Activated naive CD4-positive, alpha-beta T cell treated with anti-CD3 and anti-CD28 coated beads, Interleukin-2, amount 50 U/mL, for 16 hours (primary cell): Measurements from ENCODE around the gene CAMP.

Source experiments
- DNase-seq: peaks from one replicate; pipeline ENCODE4 v3.0.0-alpha.2; 2020

CAMP gene

DNA sequence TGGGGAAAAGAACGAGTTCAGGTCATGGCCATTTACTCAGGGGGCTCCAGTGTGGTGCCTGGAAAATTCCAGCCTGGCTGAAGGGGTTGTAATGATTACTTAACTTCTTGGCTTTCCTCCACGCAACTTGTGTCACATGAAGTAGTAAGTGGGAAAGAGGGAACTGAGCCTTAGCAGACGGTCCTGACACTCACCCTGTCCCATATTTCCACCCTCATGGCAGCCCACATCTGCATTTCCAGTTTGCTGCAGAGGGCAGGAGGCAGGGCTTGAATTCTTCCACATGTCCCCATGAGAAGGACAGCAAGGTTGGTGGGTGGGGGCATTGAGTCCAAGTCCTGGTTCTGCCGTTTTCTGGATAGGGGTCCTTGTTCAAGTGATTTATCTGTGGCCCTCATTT, 7.8 kb upstream of the CAMP start:
- DNase-seq = no peak

DNA sequence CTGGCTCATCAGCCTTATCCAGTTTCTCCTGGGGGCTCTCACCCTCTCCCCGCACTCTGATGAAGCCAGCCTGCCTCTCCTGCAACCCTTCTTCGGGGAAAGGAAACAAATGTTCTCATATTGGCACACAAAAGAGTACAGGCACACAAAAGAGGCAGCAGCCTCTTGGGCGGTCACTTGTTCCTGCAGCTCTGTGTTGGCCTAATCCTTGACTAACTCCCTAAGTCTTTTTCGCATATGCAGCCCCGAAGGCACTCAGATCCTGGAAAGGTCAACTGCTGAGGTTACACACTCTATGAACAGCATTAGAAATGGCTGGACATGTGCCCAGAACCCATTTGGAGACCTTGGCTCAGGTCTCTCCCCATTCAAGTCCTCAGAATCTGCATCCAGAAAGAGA, 7.4 kb upstream of the CAMP start:
- DNase-seq = no peak

DNA sequence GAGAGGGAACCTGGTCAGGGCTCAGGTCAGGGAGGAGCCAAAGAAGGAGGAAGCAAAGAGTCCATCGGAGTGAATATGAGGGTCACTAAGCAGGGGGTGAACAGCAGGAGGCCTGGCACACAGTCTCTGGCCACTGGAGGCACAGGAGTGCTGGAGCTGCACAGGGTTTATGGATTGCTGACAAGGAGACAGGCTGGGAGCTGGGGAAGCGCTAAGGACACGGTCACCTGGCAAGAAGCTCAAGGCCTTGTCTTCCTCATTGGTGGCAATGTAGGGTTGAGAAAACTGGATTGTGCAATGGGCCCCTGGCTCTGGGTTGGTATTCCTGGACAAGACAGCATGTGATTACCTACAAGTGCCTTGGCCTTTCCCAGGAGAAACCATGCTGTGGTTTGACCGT, 5.8 kb upstream of the CAMP start:
- no peak for DNase-seq

DNA sequence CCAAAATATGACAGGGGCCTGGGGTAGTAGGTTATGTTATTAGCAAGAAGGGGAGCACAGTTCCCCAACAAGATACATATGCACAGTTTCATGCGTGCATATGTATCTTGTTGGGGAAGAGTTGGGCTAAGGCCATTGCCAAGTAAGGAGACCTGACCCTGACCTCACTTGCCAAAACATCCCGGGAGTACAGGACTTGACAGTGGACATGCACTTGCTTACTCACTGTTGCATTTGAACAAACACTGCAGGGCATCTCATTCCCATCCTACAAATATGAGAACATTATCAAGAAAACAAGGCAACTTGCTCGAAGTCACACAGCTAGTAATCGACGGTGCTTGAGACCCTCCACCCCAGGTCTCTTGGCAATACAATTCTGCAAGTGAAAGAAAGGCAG, 4.8 kb upstream of the CAMP start:
- no peak for DNase-seq

DNA sequence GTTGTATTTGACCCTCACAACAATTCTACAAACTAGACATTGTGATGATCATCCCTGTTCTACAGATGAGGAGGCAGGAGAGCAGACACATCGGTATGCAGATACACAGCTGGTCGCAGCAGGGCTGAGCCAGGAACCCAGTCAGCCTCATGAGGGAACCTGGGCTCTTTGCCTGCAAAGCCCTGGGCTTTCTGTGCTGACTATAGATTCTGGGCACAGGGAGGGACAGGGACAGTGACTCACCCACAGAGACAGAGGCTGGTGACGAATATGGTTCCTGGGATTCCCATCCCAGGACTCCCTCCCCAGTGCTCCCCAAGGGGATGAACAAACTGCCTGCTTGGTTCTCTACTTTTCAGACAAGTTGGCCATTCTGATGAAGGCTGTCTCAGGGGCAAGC, 3.8 kb upstream of the CAMP start:
- DNase-seq = no peak

DNA sequence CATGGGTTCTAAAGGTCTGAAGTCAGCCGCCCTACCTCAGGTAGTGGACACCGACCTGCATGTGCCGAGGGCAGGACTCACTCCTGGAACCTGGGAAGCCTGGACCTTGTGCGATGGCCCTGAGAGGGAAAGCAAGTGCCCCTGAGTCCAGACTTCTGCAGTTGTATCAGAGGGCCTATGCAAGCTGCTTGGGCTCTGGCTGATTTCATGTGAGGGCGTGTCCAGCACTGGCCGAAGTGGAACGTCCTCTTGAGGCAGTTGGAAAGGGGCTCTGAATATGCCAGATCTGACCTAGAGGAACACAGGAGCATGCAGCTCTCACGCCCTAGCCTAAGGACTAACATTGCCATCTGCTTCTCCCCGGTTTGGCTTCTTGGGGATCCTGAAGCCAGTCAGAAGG, 2.5 kb upstream of the CAMP start:
- DNase-seq = no peak

DNA sequence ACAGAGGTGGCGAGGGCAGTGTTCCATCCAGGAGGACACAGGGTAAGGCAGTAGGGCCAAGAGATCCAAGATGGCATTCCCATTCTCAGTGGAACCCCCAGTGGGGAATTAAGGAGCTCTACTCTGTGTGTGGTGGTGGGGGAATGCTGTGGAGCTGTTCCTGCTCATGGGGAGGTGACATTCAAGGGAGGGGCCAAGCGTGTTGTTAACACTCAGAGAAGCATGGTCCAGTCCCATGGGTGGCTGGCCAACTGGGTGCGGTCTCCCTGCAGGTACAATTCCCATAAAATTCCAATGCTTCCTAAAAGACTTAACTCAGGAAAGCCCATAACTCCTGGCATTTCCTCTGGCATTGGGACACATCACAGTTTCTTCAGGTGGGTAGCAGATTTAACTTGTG, 2.3 kb downstream of the CAMP start:
- no peak for DNase-seq

DNA sequence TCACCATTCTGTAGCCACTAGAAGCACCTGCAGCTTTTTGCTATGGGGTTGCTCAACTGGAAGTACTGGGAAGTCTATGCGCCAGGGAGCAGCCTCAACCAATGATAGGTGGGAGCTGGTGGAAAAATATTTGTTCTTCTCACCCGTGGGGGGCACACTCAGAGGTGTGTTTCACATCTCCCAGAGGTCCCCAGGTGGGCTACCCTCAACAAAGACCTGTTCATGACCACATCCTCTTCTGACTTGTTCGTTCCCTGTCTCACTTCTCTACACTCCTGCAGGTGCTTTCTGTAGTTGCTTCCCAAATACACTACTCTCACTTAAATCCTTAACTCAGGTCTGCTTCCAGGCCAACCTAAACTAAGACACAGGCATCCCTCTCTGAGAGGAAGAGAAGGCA, 3.6 kb downstream of the CAMP start:
- DNase-seq = no peak

DNA sequence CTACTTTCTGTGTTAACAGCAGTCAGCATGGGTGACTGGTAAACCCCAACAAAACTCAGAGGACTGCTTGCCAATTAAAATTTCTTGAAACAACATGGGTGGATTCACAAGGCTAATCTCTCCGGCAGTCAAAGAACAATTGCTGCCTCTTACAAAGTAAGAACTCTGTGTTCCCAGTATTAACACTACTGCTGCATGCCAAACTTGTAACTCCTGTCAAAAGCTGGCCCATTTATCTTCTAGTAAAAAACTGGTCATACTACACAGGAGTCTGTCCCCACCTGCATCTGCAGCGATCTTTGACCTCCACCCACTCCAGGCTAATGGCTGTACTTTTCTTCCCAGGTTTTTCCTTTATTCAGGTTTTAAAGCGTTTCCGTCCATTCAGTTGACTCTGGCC, 8.9 kb downstream of the CAMP start:
- DNase-seq = no peak

DNA sequence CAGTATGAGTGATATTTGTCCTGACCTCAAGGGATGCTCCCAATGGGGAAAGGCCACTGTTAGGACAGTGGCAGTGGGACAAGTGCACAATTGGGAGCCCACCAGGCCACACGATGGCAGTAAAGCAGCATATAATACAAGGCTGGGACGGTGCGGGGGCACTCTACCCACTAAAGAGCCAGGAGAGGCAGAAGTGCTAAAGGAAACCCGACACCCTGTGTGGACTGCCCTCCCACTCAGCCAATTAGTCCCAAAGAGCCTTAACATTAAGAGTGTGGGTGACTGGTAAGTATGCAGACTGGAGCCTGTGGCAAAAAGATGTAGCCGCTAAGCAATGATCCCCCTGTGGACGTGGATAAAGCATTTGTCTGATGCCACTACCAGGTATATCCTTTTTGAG, 9.4 kb downstream of the CAMP start:
- DNase-seq = peak; percentile 65

DNA sequence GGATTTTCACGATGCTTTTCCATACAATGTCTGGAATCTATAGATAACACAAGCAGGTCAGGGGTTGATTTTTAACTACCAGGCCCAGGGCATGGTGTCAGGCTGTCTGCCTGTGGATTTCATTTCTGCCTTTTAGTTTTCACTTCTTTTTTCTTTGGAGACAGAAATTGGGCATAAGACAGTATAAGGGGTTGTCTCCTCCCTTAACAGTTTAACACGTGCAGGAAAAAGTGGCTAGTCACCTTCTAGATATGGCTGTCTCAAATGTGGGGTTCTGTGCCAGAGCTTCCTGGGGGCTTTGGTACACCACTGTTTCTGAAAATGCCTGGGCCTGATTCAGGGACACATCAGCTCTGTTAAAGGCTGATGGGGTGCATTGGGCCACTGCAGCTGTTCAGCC, 10.2 kb downstream of the CAMP start:
- DNase-seq = no peak

DNA sequence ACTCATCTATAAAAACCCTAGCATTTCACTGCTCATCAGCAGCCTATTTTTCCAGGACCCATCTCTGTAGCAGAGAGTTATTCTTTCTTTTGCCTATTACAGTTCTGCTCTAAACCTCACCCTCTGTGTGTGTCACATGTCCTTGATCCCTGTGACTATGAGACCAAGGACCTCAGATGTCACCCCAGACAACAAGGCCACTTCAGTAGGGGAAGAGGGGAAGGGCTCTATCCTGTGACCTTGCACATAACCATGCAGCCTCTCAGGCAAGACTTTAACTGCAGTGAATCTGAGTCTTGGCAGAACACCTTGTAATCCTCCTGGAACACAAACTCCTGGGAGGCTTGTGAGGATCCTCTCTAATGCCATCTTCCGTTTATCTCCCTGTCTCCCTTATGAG, 13.2 kb downstream of the CAMP start:
- DNase-seq = no peak

DNA sequence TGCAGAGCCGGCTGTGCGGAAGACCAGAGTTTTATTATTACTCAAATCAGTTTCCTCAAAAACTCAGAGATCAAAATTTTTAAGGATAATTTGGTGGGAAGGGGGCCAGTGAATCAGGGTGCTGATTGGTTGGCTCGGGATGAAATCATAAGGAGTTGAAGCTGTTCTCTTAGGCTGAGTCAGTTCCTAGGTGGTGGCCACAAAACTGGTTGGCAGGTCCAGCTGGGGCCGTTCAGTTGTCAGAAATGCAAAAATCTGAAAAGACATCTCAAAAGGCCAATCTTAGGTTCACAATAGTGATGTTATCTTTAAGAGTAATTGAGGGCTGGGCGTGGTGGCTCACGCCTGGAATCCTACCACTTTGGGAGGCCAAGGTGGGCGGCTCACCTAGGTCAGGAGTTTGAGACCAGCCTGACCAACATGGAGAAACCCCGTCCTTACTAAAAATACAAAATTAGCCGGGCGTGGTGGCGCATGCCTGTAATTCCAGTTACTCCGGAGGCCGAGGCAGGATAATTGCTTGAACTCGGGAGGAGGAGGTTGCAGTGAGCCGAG, 15.3 kb downstream of the CAMP start:
- DNase-seq = no peak

DNA sequence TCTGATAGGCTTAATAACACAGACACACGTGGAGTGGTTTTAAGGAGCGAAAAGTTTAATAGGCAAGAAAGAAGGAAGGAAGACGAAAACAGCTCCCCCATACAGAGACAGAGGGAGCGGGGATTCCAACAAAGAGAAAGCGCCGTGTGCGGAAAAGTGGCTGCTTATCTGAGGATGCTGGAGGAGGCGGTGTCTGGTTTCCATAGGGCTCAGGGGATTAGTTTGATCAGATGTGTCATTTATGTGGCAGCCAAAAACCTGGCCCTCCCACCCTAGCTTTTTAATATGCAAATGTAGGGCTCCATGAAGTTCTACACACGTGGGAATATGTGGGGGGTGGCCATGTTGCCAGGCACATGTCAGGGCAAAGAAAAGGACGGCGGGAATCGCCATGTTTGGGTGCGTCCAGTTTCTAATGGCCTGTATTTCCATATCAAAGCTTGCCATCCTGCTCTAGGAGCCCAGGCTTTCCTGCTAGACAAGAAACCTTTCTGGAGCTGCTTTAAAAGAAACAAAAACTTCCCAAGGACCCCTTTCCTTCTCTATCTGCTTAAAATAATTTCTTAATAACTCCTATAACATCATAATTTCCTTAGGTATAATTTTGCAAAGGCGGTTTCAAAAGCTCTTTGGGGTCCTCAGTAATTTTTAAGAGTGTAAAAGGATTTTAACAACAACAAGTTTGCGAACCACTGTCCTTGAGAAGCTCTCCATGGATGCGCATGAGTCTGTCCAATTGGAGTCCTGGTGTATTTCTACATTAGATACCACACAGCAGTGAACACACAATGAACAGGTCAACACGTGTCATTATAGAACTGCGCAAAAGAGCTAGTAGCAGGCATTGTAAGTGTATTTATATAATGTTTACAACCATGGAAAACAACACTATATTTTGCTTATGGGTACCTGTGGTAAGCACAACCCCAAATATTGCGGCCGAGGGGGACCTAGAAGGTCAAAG, 17.0 kb downstream of the CAMP start:
- DNase-seq = no peak

DNA sequence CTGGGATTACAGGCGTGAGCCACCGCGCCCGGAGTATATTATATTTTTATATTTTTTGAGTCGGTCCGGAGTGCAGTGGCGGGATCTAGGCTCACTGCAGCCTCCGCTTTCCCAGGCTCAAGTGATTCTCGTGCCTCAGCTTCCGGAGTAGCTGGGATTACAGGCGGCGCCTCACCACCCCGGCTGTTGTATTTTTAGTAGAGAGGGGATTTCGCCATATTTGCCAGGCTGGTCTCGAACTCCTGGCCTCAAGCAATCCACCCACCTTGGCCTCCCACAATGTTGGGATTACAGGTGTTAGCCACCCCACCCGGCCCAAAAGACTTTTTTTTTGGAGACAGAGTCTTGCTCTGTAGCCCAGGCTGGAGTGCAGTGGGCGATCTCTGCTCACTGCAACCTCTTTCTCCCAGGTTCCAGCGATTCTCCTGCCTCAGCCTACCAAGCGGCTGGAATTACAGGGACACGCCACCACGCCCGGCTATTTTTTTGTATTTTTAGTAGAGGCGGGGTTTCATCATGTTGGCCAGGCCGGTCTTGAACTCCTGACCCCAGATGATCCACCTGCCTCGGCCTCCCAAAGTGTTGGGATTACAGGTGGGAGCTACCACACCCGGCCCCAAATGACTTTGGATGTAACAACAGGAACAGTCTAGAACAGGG, 18.6 kb downstream of the CAMP start:
- DNase-seq = no peak

DNA sequence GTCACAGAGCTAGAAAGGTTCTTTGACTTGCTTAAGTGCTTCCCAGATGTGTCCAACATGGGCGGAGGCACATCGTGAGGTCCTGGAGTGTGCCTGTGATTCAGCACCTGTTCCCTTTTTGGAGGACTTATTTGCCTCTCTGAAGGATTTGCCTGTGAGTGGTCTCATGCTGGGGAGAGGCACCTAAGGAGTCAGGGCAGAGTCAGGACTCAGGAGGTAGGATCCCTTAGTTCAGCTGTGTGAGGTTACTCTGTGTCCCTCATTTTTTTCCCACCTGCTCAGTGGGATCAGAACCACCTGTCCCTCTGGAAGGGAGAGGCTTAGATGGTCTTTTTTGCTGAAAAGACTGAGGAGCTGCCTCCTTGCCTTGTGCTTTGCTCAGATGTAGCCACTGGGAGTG, 20.6 kb downstream of the CAMP start:
- no peak for DNase-seq

DNA sequence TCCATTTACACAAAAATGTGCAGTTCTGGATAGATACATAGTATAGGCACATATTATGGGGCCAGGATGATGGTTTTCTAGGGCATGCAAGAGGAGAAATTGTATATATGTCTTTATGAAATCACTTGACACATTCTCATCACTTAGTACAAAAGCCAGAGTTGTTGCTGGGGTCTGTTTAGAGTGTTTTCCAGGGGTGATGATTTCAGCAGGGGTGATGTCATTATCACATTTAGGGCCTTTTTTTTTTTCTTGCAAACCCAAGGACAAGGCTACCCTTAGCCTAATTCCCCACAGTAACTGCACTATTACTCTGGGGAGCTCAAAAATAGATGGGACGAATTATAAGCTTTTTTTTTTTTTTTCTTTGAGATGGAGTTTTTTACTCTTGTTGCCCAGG, 21.2 kb downstream of the CAMP start:
- no peak for DNase-seq

DNA sequence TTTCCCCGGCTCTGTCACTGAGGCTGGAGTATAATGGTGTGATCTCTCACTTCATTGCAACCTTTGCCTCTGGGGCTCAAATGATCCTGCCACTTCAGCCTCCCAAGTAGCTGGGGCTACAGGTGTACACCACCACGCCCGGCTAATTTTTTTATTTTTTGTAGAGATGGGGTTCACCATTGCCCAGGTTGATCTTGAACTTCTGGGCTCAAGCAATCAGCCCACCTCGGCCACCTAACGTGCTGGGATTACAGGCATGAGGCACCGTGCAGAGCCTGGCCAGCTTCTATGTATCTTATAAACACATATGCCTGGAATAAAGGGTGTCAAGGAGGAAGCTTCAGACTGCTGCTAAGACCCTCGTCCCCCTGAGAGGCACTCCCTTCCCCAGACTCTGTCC, 21.8 kb downstream of the CAMP start:
- DNase-seq = no peak

DNA sequence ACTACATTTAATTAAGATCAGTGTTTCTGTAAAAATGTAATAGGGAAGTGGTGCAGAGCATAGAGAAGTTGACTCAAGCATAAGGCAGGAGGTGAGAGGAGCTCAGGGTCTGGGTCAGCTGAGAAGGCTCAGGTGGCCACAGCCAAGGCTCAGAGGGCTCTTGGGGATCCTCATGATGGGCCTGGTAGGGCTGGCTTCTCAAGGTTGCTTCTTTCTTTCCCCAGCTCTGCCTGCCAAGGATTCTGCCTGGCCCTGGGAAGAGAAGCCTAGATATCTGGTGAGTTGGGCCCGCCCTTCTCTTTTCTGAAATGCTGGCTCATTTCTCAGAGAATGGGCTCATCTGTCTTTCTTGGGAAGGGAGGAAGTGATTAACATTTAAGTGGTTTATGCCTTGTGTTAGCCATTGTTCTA, 24.1 kb downstream of the CAMP start:
- no peak for DNase-seq

DNA sequence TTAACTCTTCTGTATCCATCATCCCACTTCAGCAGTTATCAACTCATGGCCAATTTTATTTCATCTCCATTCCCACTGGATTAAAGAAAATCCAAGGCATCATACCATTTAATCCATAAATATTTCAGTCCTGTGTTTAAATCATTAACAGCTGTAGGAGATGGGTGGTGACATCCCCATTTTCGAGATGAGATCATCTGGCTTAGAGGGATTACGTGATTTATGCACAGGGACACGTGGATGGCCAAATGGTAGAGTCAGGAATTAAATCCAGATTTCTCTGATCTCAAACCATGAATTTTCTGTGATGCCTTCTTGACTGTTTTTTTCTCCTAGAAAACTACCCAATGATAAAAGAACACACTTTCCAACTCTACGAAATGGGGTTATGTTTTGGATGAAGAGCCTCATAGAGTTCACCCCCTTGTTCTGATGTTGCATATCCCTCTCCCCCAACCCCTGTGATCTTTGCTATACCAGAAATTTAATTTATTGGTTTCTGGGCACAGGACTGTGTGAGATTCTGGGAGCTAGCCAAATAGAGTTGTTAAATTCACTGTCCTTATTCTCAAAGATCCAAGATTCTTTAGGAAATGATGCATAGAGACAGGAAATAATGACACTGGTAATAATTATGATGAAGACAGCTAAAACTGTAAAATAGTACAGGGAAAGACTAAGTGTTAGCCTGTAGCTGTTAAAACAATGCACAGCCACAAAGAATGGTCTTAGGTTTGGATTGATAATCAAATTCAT, 25.0 kb downstream of the CAMP start:
- DNase-seq = no peak

DNA sequence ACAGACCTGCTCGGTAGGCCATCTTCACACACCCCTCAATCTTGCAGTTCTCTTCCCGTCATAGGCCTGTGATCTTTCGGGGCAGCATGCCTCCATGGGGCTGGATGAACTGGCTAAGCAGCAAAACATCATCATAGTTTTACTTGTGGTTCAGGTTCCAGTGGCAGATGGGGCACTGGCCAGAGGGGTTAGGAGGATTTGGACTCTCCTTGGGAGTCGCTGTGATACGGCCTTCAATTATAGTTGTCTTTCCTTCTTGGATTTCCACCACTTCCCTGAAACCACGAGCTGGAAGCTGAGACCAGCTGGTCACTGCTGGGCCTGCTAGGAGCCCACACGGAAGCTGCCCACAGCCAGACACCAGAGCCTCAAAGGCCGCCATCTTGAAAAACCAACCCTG, 33.3 kb downstream of the CAMP start:
- DNase-seq = no peak

DNA sequence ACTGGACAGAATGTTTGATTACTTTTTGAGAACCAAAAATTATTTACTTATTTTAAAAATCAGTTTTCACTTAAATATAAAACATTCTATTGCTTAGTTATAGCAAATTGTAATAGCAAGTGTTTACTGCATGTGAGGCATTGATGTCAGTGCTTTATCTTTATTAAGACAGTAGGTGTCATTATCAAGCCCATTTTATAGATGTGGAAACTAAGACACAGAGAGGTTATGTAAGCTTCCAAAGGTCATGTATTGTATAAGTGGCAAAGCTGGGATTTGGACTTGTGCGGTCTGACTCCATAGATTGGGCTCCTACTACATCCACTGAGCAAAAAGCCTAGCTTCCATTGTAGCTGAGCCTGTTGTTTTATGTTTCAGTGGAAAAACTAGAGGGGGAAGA, 35.2 kb downstream of the CAMP start:
- no peak for DNase-seq

DNA sequence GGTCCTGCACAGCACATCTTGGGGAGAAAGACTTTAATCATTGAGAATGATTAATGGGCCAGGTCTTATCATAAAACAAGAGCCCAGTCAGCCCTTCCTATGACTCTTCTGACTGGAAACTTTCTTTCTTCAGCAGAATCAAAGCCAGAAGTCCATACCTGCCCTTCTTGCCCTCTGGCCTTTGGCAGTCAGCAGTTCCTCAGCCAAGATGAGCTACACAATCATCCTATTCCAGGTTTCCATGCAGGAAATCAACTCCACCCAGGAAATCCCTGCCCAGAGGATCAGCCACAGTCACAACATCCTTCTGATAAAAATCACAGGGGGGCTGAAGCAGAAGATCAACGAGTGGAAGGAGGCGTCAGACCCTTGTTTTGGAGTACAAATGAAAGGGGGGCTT, 44.5 kb downstream of the CAMP start:
- no peak for DNase-seq
